GM12891 (cell line): ENCODE data around the gene ATP11A.

Experiments
- POLR2A ChIP-seq: IDR thresholded peaks from 2 replicates; pipeline ENCODE4 v1.6.1; 2011; ENCODE audit warnings: low read depth, low read length, control low read depth
- POLR2AphosphoS5 ChIP-seq: IDR thresholded peaks from 2 replicates; pipeline ENCODE4 v1.6.1; 2011; ENCODE audit warnings: low read depth, low read length, control low read depth
- TAF1 ChIP-seq: IDR thresholded peaks from 2 replicates; pipeline ENCODE4 v1.6.1; 2011; ENCODE audit warnings: low read depth, low read length, control low read depth

DNA sequence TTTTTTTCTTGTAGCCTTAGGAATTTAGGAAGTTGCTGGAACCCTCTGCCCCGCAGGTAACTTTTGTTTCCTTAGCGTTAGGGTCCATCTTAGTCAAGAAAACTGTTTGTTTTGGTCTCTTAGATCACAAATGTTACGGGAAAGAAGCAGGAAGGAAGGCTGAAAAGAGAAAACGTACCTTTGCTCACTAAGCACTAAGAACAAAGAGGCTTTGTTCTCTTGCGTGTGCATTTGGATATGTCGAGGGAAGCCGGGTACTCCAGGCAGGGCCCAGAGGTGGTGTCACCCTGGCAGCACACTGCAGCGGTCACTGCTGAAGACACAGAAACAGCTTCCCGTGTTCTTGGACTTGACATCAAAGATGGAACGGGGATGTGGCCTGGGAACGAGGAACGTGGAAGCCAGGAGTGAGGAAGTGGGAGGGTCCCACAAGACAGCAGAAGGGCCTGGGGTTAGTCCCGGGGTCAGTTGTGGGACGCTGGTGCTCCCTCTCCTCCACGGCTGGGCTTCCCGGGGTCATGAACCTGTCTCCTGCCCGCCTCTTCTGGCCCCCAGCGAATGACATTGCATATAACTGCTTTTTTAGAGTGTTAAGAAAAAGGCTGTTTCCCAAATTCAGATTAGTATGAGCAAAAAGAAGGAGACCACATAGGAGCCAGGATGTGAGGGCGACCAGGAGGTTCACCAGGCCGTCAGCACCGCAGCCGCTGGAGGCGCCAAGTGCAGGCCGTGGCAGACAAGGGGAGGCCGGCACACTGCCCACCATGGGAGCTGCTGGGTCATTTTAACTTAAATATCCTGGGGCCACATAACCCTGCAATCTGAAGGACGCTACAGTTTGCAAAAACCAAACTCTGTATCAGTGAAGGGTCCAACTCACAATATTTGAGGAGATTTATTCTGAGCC lies 31.6 kb downstream of the ATP11A start:
- no peak for TF ChIP-seq POLR2AphosphoS5
- TF ChIP-seq POLR2A, result no peak
- no peak for TF ChIP-seq TAF1
